Endothelial cell of umbilical vein (primary cell): ENCODE data around the gene NINJ2. TPM values are rescaled to one million over a fixed set of nuclear protein-coding genes. Genes with fewer than 3 reads are reported as not detected.

Experiments
- BruUV-seq: library from RNA; stranded (reverse); fragments of 400-500 nt; replicated peaks from 2 replicates; lab custom pipeline; 2021; lab: Mats Ljungman, UMichigan
- CTCF ChIA-PET: fragments of 300-600, 350-600 bp; sonication (Branson Sonifier 250); formaldehyde crosslinking; loops from one replicate; lab custom pipeline; 2021; ENCODE audit warnings: antibody characterized with exemption, inconsistent platforms; lab: Charles Lee
- POLR2A ChIA-PET: fragments of 300-600, 350-600 bp; sonication (Branson Sonifier 250); formaldehyde crosslinking; loops from one replicate; lab custom pipeline; 2021; ENCODE audit warnings: antibody characterized with exemption, inconsistent platforms; lab: Charles Lee
- DNase-seq: peaks from one replicate; pipeline ENCODE4 v3.0.0-alpha.2; 2011; ENCODE audit warnings: low read depth, low spot score
- FAIRE-seq: peaks from 2 replicates; lab custom pipeline; 2011; peaks lifted over from hg19 to GRCh38; lab: Jason Lieb, UNC
- H2AFZ ChIP-seq: 2 replicates; pipeline ENCODE4 v1.6.0; 2012; ENCODE audit warnings: low read depth, low read length, control low read depth, inconsistent platforms
- H3K27ac ChIP-seq: 2 replicates; pipeline ENCODE4 v1.5.1; 2011; ENCODE audit warnings: low read depth, mild to moderate bottlenecking, control low read depth, low read length, moderate library complexity; ENCODE audit not compliant: insufficient read depth
- H3K27me3 ChIP-seq, 2 experiments: 2 replicates each; pipeline versions ENCODE4 v1.6.0 to v1.6.1; 2011; ENCODE audit warnings: low read length in 2 of 2, mixed read lengths in 1 of 2; ENCODE audit not compliant: control insufficient read depth in 2 of 2, insufficient read depth in 2 of 2
- H3K36me3 ChIP-seq, 2 experiments: 2 replicates in 1 of 2; 3 replicates in 1 of 2; pipeline ENCODE4 v1.5.1; 2011; ENCODE audit warnings: low read length in 2 of 2, mild to moderate bottlenecking in 1 of 2, moderate library complexity in 1 of 2; ENCODE audit not compliant: control insufficient read depth in 2 of 2, insufficient read depth in 2 of 2; ENCODE audit errors: extremely low read depth in 1 of 2
- H3K4me1 ChIP-seq: 3 replicates; pipeline ENCODE4 v1.5.1; 2011; ENCODE audit warnings: mild to moderate bottlenecking, low read length; ENCODE audit not compliant: control insufficient read depth, insufficient read depth; ENCODE audit errors: extremely low read depth
- H3K4me2 ChIP-seq: 2 replicates; pipeline ENCODE4 v1.6.1; 2011; ENCODE audit warnings: low read length, control low read depth, mixed read lengths; ENCODE audit not compliant: insufficient read depth
- H3K4me3 ChIP-seq, 3 experiments: fragments of 200-600 bp in 1 of 3; sonication (generic), shearing (Covaris generic) in 1 of 3; replicated peaks in 1 of 3; 2 replicates each; pipeline ENCODE4 v1.5.1; 2011 to 2016; ENCODE audit warnings: control low read depth in 3 of 3, low read length in 3 of 3, mild to moderate bottlenecking in 2 of 3, inconsistent platforms in 1 of 3, low read depth in 1 of 3, moderate library complexity in 1 of 3; ENCODE audit not compliant: insufficient read depth in 1 of 3
- H3K79me2 ChIP-seq: 2 replicates; pipeline ENCODE4 v1.6.0; 2012; ENCODE audit warnings: low read length, inconsistent platforms; ENCODE audit not compliant: control insufficient read depth, insufficient read depth
- H3K9ac ChIP-seq: replicated peaks from 2 replicates; pipeline ENCODE3; 2011; ENCODE audit warnings: low read length, control low read depth; ENCODE audit not compliant: insufficient read depth; ENCODE audit errors: extremely low read depth
- H3K9me1 ChIP-seq: replicated peaks from 3 replicates; pipeline ENCODE4 v1.6.0; 2011; ENCODE audit warnings: mild to moderate bottlenecking, low read length; ENCODE audit not compliant: control insufficient read depth, insufficient read depth; ENCODE audit errors: extremely low read depth
- H3K9me3 ChIP-seq: replicated peaks from 2 replicates; pipeline ENCODE4 v1.5.1; 2012; ENCODE audit warnings: low read length, inconsistent platforms; ENCODE audit not compliant: control insufficient read depth, insufficient read depth
- H4K20me1 ChIP-seq: replicated peaks from 2 replicates; pipeline ENCODE3; 2011; ENCODE audit warnings: mild to moderate bottlenecking, low read length; ENCODE audit not compliant: control insufficient read depth, insufficient read depth; ENCODE audit errors: extremely low read depth
- CTCF ChIP-seq, 2 donors: IDR thresholded peaks; 1 replicate in 1 of 2; 2 replicates in 1 of 2; pipeline ENCODE4 v1.5.1; 2011; ENCODE audit warnings: low read length in 2 of 2, mild to moderate bottlenecking in 2 of 2, moderate library complexity in 2 of 2, control low read depth in 1 of 2, inconsistent platforms in 1 of 2, low read depth in 1 of 2; ENCODE audit not compliant: insufficient read depth in 1 of 2; ENCODE audit errors: extremely low read depth in 1 of 2
- EZH2 ChIP-seq: IDR thresholded peaks from 2 replicates; pipeline ENCODE4 v1.6.1; 2012; ENCODE audit warnings: borderline replicate concordance, low read depth, mild to moderate bottlenecking, moderate library complexity, low read length, inconsistent platforms; ENCODE audit not compliant: severe bottlenecking
- FOS ChIP-seq: IDR thresholded peaks from 2 replicates; pipeline ENCODE4 v1.6.1; 2011; ENCODE audit warnings: mild to moderate bottlenecking, low read length, moderate library complexity, borderline replicate concordance; ENCODE audit not compliant: insufficient read depth
- GATA2 ChIP-seq: IDR thresholded peaks from 2 replicates; pipeline ENCODE4 v1.7.0; 2011; ENCODE audit warnings: low read depth, mild to moderate bottlenecking, moderate library complexity, mixed read lengths, low read length; ENCODE audit not compliant: insufficient read length, insufficient read depth
- JUN ChIP-seq: IDR thresholded peaks from 2 replicates; pipeline ENCODE4 v1.6.1; 2011; ENCODE audit warnings: borderline replicate concordance, low read depth; ENCODE audit not compliant: insufficient read length, insufficient read depth
- MAX ChIP-seq: IDR thresholded peaks from 2 replicates; pipeline ENCODE4 v1.6.1; 2011; ENCODE audit not compliant: insufficient read depth, insufficient read length
- MYC ChIP-seq: IDR thresholded peaks from one replicate; pipeline ENCODE4 v1.6.1; 2011; ENCODE audit warnings: mild to moderate bottlenecking, low read depth, low read length
- POLR2A ChIP-seq: IDR thresholded peaks from 2 replicates; pipeline ENCODE4 v1.6.1; 2012; ENCODE audit warnings: low read depth, mild to moderate bottlenecking, control low read depth, low read length
- POLR2AphosphoS5 ChIP-seq: IDR thresholded peaks from 2 replicates; pipeline ENCODE4 v1.6.1; 2012; ENCODE audit warnings: low read depth, mild to moderate bottlenecking, control low read depth, low read length, moderate library complexity; ENCODE audit not compliant: insufficient read depth
- dilution Hi-C: fragments of 300-500 bp; cut with MboI; formaldehyde crosslinking; loops from one replicate; pipeline ENCODE4 v1.15.0; 2019; ENCODE audit warnings: low sequenced_read_pairs; ENCODE audit not compliant: extremely low pct_ligation_motif_present
- intact Hi-C: fragments of 100-400 bp; cut with micrococcal nuclease; formaldehyde crosslinking; loops from one replicate; pipeline ENCODE4 v1.10.0; 2022
- polyA plus RNA-seq, 4 experiments: library from polyadenylated mRNA; depleted of rRNA in 3 of 4; stranded (reverse) in 3 of 4; unstranded in 1 of 4; fragments of >200 nt; gene quantifications; 2 replicates each; pipeline versions ENCODE4 v1.2.1 to v1.2.3, GENCODE V29; 2011 to 2012; ENCODE audit warnings: missing spikeins in 1 of 4
- total RNA-seq: library from RNA; stranded (reverse); gene quantifications from 2 replicates; pipeline ENCODE4 v1.2.3, GENCODE V29; 2021

The NINJ2 gene
- total and polyA plus RNA-seq, 2 donors (not counting 3 experiments of a cell fraction or from before 2014, with no cell fraction given), result 0.75 to 4.4 TPM

DNA sequence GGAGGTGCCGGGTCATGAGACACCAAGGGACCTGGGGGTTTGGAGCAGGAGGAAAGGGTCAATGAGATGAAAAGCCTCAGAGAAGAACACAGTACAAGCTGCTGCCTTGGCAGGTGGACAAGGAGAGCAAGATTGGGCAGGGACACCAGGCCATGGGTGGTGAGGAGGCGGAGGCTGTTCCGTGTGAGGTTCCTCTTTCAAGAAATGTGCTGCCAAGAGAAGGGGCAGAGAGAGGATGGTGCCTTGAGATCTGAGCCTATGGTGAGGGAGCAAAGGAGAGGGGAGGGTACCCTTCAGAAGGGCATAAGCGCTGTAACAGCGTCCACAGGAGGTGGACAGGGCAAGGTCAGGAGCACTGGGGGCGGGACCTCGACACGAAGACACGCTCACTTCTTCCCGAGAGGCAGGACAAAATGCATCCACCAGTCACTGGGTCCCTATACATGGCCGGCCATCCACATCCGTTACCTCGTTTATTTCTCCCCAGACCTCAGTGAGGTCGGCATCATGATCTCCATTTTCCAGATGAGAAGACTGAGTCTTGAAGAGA lies 103.3 kb downstream of the NINJ2 start:
- Histone ChIP-seq H4K20me1 (no peaks in the 10 kb centered on the region), H3K9ac (no peak overlapping the region), H3K4me2 (no peak overlapping the region), H3K27me3 (peaks cover 0 to 9% of the 10 kb centered on the region in 2 experiments), H2AFZ (no peak overlapping the region), H3K36me3 (no peaks in the 10 kb centered on the region), H3K4me3 (no peak overlapping the region), H3K9me3 (no peaks in the 10 kb centered on the region), H3K79me2 (no peaks in the 10 kb centered on the region), H3K4me1 (no peaks in the 10 kb centered on the region), H3K27ac (no peak overlapping the region), H3K9me1 (no peaks in the 10 kb centered on the region)
- POLR2A ChIA-PET, result no interaction called here
- TF ChIP-seq MAX (no peak), CTCF (IDR thresholded peaks at IDR 0.05; ENCODE audit: extremely low read depth in 1 of 2, insufficient read depth in 1 of 2, low read depth in 1 of 2, low read length in 2 of 2) (no peak), JUN (no peak), POLR2AphosphoS5 (no peak), FOS (no peak), GATA2 (no peak), EZH2 (no peak), MYC (no peak), POLR2A (no peak)
- DNase-seq, result no peak
- CTCF ChIA-PET, result interaction anchor here (1.0 to 1.5 kb wide), 4 partner anchors 26 to 191 kb away, joined by 3 to 4 read pairs (median 4); no protein-coding TSS in a partner anchor
- no TSS peak for BruUV-seq
- intact Hi-C loops, result no loop called here
- dilution Hi-C loops, result no loop called here
- FAIRE-seq, result no peak
